GM18861 (cell line): Measurements from ENCODE around the gene DNAJC2.
A peak's percentile ranks its signal among the peaks of the same experiment; 100 is the strongest.
"Not testable (repeated sequence)": the region's sequence is repeated elsewhere in the genome, so short reads cannot be mapped to it uniquely, and the experiment has no call there.

ENCODE experiments used
- ATAC-seq: cut with Tn5 transposase; IDR thresholded peaks from one replicate; pipeline ENCODE4 v1.9.1; 2021; ENCODE audit not compliant: unreplicated experiment

The DNAJC2 gene

GRCh38 chr7:103343758-103344452 is 662 bp downstream of the DNAJC2 start:
- no peak for ATAC-seq

GRCh38 chr7:103343332-103343731 is 1.2 kb downstream of the DNAJC2 start:
- no peak for ATAC-seq

- ATAC-seq: no peak
These were observed 3.1 kb downstream of the DNAJC2 start for GRCh38 chr7:103341466-103341865.

- ATAC-seq: no peak
These were observed 5.7 kb downstream of the DNAJC2 start for GRCh38 chr7:103338864-103339263.

- ATAC-seq: no peak
These were observed 7.8 kb downstream of the DNAJC2 start for GRCh38 chr7:103336761-103337160.

GRCh38 chr7:103325744-103326143 is 18.8 kb downstream of the DNAJC2 start:
- no peak for ATAC-seq

GRCh38 chr7:103317009-103317408 is 27.6 kb downstream of the DNAJC2 start:
- no peak for ATAC-seq

- ATAC-seq: no peak
These were observed 28.1 kb downstream of the DNAJC2 start for GRCh38 chr7:103316380-103316941.

- ATAC-seq: no peak
These were observed 29.7 kb downstream of the DNAJC2 start for GRCh38 chr7:103314852-103315251.

- ATAC-seq: no peak
These were observed 36.9 kb downstream of the DNAJC2 start for GRCh38 chr7:103307503-103308231.

GRCh38 chr7:103301441-103301840 is 43.1 kb downstream of the DNAJC2 start:
- no peak for ATAC-seq

- ATAC-seq: no peak
These were observed 44.9 kb downstream of the DNAJC2 start for GRCh38 chr7:103299660-103300059.

GRCh38 chr7:103297837-103298179 is 46.8 kb downstream of the DNAJC2 start:
- ATAC-seq: peak; percentile 5

GRCh38 chr7:103296901-103297836 is 47.4 kb downstream of the DNAJC2 start, which contains the start of gene PMPCB:
TSS of gene PMPCB (plus strand) at chr7:103297435. CDS start at chr7:103297460, 25 bp downstream.
- peak; percentile 88 for ATAC-seq

GRCh38 chr7:103293526-103293925 is 51.0 kb downstream of the DNAJC2 start:
- ATAC-seq: no peak

GRCh38 chr7:103292122-103292521 is 52.4 kb downstream of the DNAJC2 start:
- ATAC-seq: no peak

GRCh38 chr7:103282802-103283427 is 61.7 kb downstream of the DNAJC2 start:
- not testable (repeated sequence) for ATAC-seq

GRCh38 chr7:103280803-103281155 is 63.8 kb downstream of the DNAJC2 start:
- ATAC-seq: peak; percentile 12

- peak; percentile 87 for ATAC-seq
These were observed 64.4 kb downstream of the DNAJC2 start for GRCh38 chr7:103279963-103280802.

GRCh38 chr7:103279636-103279962 is 65.0 kb downstream of the DNAJC2 start:
- peak; percentile 30 for ATAC-seq
